Smooth muscle cell (in vitro differentiated cells): ENCODE data around the gene VTI1A. TPM values are rescaled to one million over a fixed set of nuclear protein-coding genes. Genes with fewer than 3 reads are reported as not detected.

Experiments used
- DNase-seq: peaks from one replicate; lab custom pipeline; 2025; ENCODE audit not compliant: unreplicated experiment; lab: John Stamatoyannopoulos, UW
- H2AFZ ChIP-seq: fragments of 200-600 bp; sonication (generic); 2 replicates; pipeline ENCODE4 v1.6.0; 2016; ENCODE audit warnings: antibody characterized with exemption, low read depth, mild to moderate bottlenecking
- H3F3A ChIP-seq: fragments of 200-600 bp; sonication (generic); 2 replicates; pipeline ENCODE4 v1.6.0; 2017; ENCODE audit warnings: antibody characterized with exemption, low read depth
- H3K27ac ChIP-seq: fragments of 200-600 bp; sonication (generic); 2 replicates; pipeline ENCODE4 v1.5.1; 2016; ENCODE audit warnings: low read depth, mild to moderate bottlenecking
- H3K27me3 ChIP-seq: fragments of 200-600 bp; sonication (generic); 2 replicates; pipeline ENCODE4 v1.6.1; 2016; ENCODE audit warnings: low read depth, mild to moderate bottlenecking
- H3K36me3 ChIP-seq: fragments of 200-600 bp; sonication (generic); 2 replicates; pipeline ENCODE4 v1.5.1; 2016; ENCODE audit warnings: low read depth
- H3K4me1 ChIP-seq: fragments of 200-600 bp; sonication (generic); 2 replicates; pipeline ENCODE4 v1.5.1; 2016; ENCODE audit warnings: low read depth
- H3K4me2 ChIP-seq: fragments of 200-600 bp; sonication (generic); 2 replicates; pipeline ENCODE4 v1.6.0; 2016; ENCODE audit warnings: mild to moderate bottlenecking
- H3K4me3 ChIP-seq: fragments of 200-600 bp; sonication (generic); 2 replicates; pipeline ENCODE4 v1.5.1; 2016; ENCODE audit warnings: mild to moderate bottlenecking
- H3K79me2 ChIP-seq: fragments of 200-600 bp; sonication (generic); 2 replicates; pipeline ENCODE4 v1.6.0; 2016; ENCODE audit warnings: low read depth, mild to moderate bottlenecking
- H3K9ac ChIP-seq: fragments of 200-600 bp; sonication (generic); 2 replicates; pipeline ENCODE4 v1.6.0; 2016; ENCODE audit warnings: low read depth
- H3K9me3 ChIP-seq: fragments of 200-600 bp; sonication (generic); replicated peaks from 2 replicates; pipeline ENCODE4 v1.5.1; 2016; ENCODE audit warnings: low read depth
- H4K20me1 ChIP-seq: fragments of 200-600 bp; sonication (generic); 2 replicates; pipeline ENCODE4 v1.6.0; 2016; ENCODE audit warnings: low read depth
- CTCF ChIP-seq: fragments of 200-600 bp; sonication (generic); IDR thresholded peaks from 2 replicates; pipeline ENCODE4 v1.5.1; 2017; ENCODE audit warnings: borderline replicate concordance, mild to moderate bottlenecking, antibody characterized with exemption; ENCODE audit not compliant: insufficient read depth, poor library complexity, severe bottlenecking
- WGBS: methylation state at CpG from one replicate; pipeline ENCODE4 v1.1.7; 2016; ENCODE audit warnings: low lambda C conversion rate; 5-methylcytosine and 5-hydroxymethylcytosine counted together
- polyA plus RNA-seq: library from polyadenylated mRNA; unstranded; fragments of >200 nt; fragmentation: Nextera tagmentation; extraction: Ambion mirVana; gene quantifications from 2 replicates; pipeline ENCODE4 v1.2.1, GENCODE V29; 2016
- total RNA-seq: library from RNA; depleted of rRNA; stranded (reverse); fragments of >200 nt; gene quantifications from 2 replicates; pipeline ENCODE4 v1.2.3, GENCODE V29; 2014

Gene VTI1A
- total and polyA plus RNA-seq, 2 experiments from 2014 or later = 14.0 to 21.8 TPM

GRCh38 chr10:112696592-112696991 is 249.6 kb downstream of the VTI1A start:
- no peaks in the 10 kb centered on the region for H3K36me3 ChIP-seq
- 91% methylated on average over 2 of the region's 2 CpGs for WGBS
- H3K4me3 ChIP-seq = no peak overlapping the region
- no peak for DNase-seq
- no peaks in the 10 kb centered on the region for H3F3A ChIP-seq
- no peaks in the 10 kb centered on the region for H3K27me3 ChIP-seq
- no peaks in the 10 kb centered on the region for H4K20me1 ChIP-seq
- no peaks in the 10 kb centered on the region for H3K9me3 ChIP-seq
- no peak overlapping the region for H3K9ac ChIP-seq
- no peak overlapping the region for H2AFZ ChIP-seq
- no peaks in the 10 kb centered on the region for H3K4me1 ChIP-seq
- no peak overlapping the region for H3K27ac ChIP-seq
- no peak overlapping the region for H3K4me2 ChIP-seq
- no peak for TF ChIP-seq CTCF
- no peaks in the 10 kb centered on the region for H3K79me2 ChIP-seq

DNA sequence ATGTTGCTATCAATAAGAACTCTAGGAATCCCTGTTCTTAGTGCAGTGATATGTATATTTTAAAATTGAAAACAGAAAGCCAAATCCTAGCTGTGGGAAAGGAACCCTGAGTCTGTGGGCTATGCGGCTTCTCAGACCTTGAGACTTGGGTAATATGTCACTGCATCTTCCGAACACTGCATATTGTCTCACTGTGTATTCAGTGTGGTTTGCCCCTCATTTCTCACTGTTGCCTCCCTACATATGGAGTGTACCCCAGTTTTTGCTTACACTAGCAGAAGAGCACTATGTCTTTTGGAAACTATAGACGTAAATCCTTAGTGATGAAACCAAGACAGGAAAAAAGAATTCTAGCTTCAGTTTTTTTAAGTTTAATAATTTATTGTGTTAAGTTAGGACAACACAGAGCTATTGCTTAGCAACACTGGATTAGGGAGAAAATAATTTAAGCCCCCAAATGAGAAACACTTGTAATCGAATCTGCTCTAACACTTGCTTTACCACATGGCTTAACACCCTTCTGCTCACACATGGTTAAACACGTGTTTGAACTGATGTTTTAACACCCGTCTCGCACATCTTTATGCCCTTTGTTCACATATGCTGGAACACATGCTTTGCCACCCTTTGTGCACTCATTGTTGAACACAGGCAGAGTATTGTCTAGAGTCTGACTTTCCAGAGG is 251.3 kb downstream of the VTI1A start:
- no peaks in the 10 kb centered on the region for H3K9me3 ChIP-seq
- no peak overlapping the region for H3K27ac ChIP-seq
- no peaks in the 10 kb centered on the region for H3K79me2 ChIP-seq
- H3K4me1 ChIP-seq = no peaks in the 10 kb centered on the region
- H3F3A ChIP-seq = no peaks in the 10 kb centered on the region
- no peaks in the 10 kb centered on the region for H3K27me3 ChIP-seq
- no peak for DNase-seq
- TF ChIP-seq CTCF = no peak
- no peak overlapping the region for H2AFZ ChIP-seq
- H4K20me1 ChIP-seq = no peaks in the 10 kb centered on the region
- H3K36me3 ChIP-seq = no peaks in the 10 kb centered on the region
- H3K4me2 ChIP-seq = no peak overlapping the region
- no peak overlapping the region for H3K4me3 ChIP-seq
- H3K9ac ChIP-seq = no peak overlapping the region
- WGBS = 82% methylated on average over 7 of the region's 7 CpGs

- no peak overlapping the region for H3K9ac ChIP-seq
- no peaks in the 10 kb centered on the region for H3F3A ChIP-seq
- no peak overlapping the region for H3K4me2 ChIP-seq
- H2AFZ ChIP-seq = no peak overlapping the region
- H3K27ac ChIP-seq = no peak overlapping the region
- H3K36me3 ChIP-seq = no peaks in the 10 kb centered on the region
- no peak for TF ChIP-seq CTCF
- H3K4me3 ChIP-seq = no peak overlapping the region
- WGBS = 96% methylated on average over 5 of the region's 5 CpGs
- no peaks in the 10 kb centered on the region for H4K20me1 ChIP-seq
- no peaks in the 10 kb centered on the region for H3K79me2 ChIP-seq
- no peak for DNase-seq
- H3K4me1 ChIP-seq = no peaks in the 10 kb centered on the region
- no peaks in the 10 kb centered on the region for H3K9me3 ChIP-seq
- no peaks in the 10 kb centered on the region for H3K27me3 ChIP-seq
These were observed 251.8 kb downstream of the VTI1A start for GRCh38 chr10:112698818-112699164.

DNA sequence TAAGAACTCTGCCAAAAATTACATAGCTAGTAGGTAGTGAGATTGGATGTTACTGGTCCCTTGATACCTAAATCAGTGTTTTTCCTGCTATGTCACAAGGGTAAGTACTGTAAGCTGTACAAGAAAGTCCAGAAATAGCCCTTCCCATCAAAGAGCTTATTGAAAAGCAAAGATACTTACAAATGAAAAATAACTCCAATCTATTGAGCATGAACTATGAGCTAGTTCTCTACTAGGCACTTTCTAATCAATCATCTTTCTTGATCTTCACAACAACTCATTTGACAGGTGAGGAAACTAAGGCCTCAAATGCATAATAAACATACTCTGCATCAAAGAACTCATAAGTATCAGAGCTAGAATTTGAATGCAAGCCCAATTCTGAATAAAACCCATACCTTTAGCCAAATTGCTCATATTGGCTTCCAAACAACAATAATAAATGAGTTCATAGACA is 253.2 kb downstream of the VTI1A start:
- no peaks in the 10 kb centered on the region for H3K9me3 ChIP-seq
- H3K4me1 ChIP-seq = no peaks in the 10 kb centered on the region
- no peaks in the 10 kb centered on the region for H3K36me3 ChIP-seq
- no peak overlapping the region for H3K27ac ChIP-seq
- H3K9ac ChIP-seq = no peak overlapping the region
- H3K79me2 ChIP-seq = no peaks in the 10 kb centered on the region
- no peak overlapping the region for H2AFZ ChIP-seq
- H4K20me1 ChIP-seq = no peaks in the 10 kb centered on the region
- DNase-seq = no peak
- H3K4me2 ChIP-seq = no peak overlapping the region
- no peak for TF ChIP-seq CTCF
- H3F3A ChIP-seq = no peaks in the 10 kb centered on the region
- no peaks in the 10 kb centered on the region for H3K27me3 ChIP-seq
- H3K4me3 ChIP-seq = no peak overlapping the region
